Measurements from ENCODE around the gene FOXR2. TPM values are rescaled to one million over a fixed set of nuclear protein-coding genes. Genes with fewer than 3 reads are reported as not detected.

The FOXR2 gene
- total RNA-seq (2014; rRNA removed; shearing (Covaris generic); ENCODE audit: low replicate concordance): not detected in 2 replicates

DNA sequence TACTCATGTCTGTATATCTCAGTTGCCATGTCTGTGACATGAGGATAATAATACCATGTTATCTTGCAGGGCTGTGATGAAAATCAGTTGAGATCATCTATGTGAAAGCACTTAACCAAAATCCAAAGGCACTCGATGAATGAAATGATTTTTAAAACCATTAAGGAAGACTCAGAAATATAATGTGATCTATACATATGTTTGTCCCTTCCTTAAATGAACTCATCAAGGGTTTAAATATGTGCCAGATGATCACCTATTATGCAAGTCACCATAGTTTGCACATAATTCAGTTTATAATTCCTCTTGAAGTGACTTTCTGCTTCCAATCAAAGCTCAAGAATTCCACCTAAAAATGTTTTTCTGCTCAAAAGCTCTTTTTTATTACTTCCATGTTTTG lies at the start of gene FOXR2:
Gene FOXR2, plus strand, starts transcription at position 301 of the 400 bp plus-strand sequence. CDS start 312 bp downstream, outside the sequence.
- H3K9ac ChIP-seq (ENCODE audit: low read length): no peak within 1 kb of the TSS
- DNase-seq: no peak
- H4K20me1 ChIP-seq (ENCODE audit: insufficient read depth, low read depth, low read length): no peaks in the 10 kb centered on the region

DNA sequence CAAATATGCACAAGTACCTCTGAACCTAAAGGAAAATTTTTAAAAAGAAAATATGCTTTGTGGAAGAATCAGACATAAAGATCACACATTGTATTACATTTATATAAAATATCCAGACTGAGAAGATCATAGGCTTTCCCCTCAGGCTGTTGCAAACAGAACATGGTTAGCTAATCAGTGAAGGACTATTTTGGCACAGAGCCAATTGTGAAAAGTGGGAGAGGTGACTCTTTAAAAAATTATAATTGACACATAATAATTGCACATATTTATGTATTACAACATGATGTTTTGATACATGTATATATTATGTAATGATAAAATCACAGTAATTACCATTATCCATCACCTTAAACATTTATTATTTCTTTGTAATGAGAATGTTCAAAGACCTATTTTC lies 44.1 kb upstream of the FOXR2 start:
- H3K4me3 ChIP-seq (ENCODE audit: low read length): no peak overlapping the region
- no peaks in the 10 kb centered on the region for H3K27me3 ChIP-seq (ENCODE audit: low read length)
- peaks cover 15% of the 10 kb centered on the region; the same call in 1 of the 2 replicates for H3K9me3 ChIP-seq (ENCODE audit: low read length)
- H3K36me3 ChIP-seq (ENCODE audit: insufficient read depth, low read length): no peaks in the 10 kb centered on the region
- no peak overlapping the region for H2AFZ ChIP-seq (ENCODE audit: low read length)
- H3K27ac ChIP-seq (ENCODE audit: low read length): no peak overlapping the region
- H4K20me1 ChIP-seq (ENCODE audit: insufficient read depth, low read depth, low read length): no peaks in the 10 kb centered on the region
- H3K9ac ChIP-seq (ENCODE audit: low read length): no peak overlapping the region
- DNase-seq: no peak
- no peaks in the 10 kb centered on the region for H3K4me1 ChIP-seq (ENCODE audit: low read length)
- H3K9me2 ChIP-seq (replicated peaks; ENCODE audit: insufficient read depth, low read length): no peaks in the 10 kb centered on the region
- no peaks in the 10 kb centered on the region for H3K79me2 ChIP-seq (ENCODE audit: low read length)
- H3K4me2 ChIP-seq (ENCODE audit: low read depth, low read length, poor library complexity, severe bottlenecking): no peak overlapping the region

More for the DNA sequence above, at the start of gene FOXR2:
- no peaks in the 10 kb centered on the region for H3K9me2 ChIP-seq (replicated peaks; ENCODE audit: insufficient read depth, low read length)
- H3K79me2 ChIP-seq (ENCODE audit: low read length): no peaks in the 10 kb centered on the region
- 0 out of 2 replicates have a peak, but pooled peaks cover 3% of the 10 kb centered on the region for H3K9me3 ChIP-seq (ENCODE audit: low read length)
- no peak within 1 kb of the TSS for H3K4me2 ChIP-seq (ENCODE audit: low read depth, low read length, poor library complexity, severe bottlenecking)
- H3K27ac ChIP-seq (ENCODE audit: low read length): no peak within 1 kb of the TSS
- H3K4me3 ChIP-seq (ENCODE audit: low read length): no peak within 1 kb of the TSS
- H3K36me3 ChIP-seq (ENCODE audit: insufficient read depth, low read length): no peaks in the 10 kb centered on the region
- H3K27me3 ChIP-seq (ENCODE audit: low read length): no peaks in the 10 kb centered on the region
- no peaks in the 10 kb centered on the region for H3K4me1 ChIP-seq (ENCODE audit: low read length)
- no peak within 1 kb of the TSS for H2AFZ ChIP-seq (ENCODE audit: low read length)

GRCh38 chrX:55582447-55582846 lies 40.8 kb upstream of the FOXR2 start:
- Histone ChIP-seq H3K9ac (ENCODE audit: low read length) (no peak overlapping the region), H3K4me1 (ENCODE audit: low read length) (no peaks in the 10 kb centered on the region), H4K20me1 (ENCODE audit: insufficient read depth, low read depth, low read length) (no peaks in the 10 kb centered on the region), H2AFZ (ENCODE audit: low read length) (no peak overlapping the region), H3K36me3 (ENCODE audit: insufficient read depth, low read length) (no peaks in the 10 kb centered on the region), H3K9me2 (replicated peaks; ENCODE audit: insufficient read depth, low read length) (no peaks in the 10 kb centered on the region), H3K9me3 (ENCODE audit: low read length) (peaks cover 13% of the 10 kb centered on the region; the same call in 1 of the 2 replicates), H3K27me3 (ENCODE audit: low read length) (no peaks in the 10 kb centered on the region), H3K4me2 (ENCODE audit: low read depth, low read length, poor library complexity, severe bottlenecking) (no peak overlapping the region), H3K4me3 (ENCODE audit: low read length) (no peak overlapping the region), H3K27ac (ENCODE audit: low read length) (no peak overlapping the region), H3K79me2 (ENCODE audit: low read length) (no peaks in the 10 kb centered on the region)
- no peak for DNase-seq

GRCh38 chrX:55593296-55593695 lies 29.9 kb upstream of the FOXR2 start:
- no peaks in the 10 kb centered on the region for H3K9me3 ChIP-seq (ENCODE audit: low read length)
- H3K27ac ChIP-seq (ENCODE audit: low read length): no peak overlapping the region
- H4K20me1 ChIP-seq (ENCODE audit: insufficient read depth, low read depth, low read length): no peaks in the 10 kb centered on the region
- H3K36me3 ChIP-seq (ENCODE audit: insufficient read depth, low read length): no peaks in the 10 kb centered on the region
- H3K4me1 ChIP-seq (ENCODE audit: low read length): no peaks in the 10 kb centered on the region
- H3K9ac ChIP-seq (ENCODE audit: low read length): no peak overlapping the region
- H3K9me2 ChIP-seq (replicated peaks; ENCODE audit: insufficient read depth, low read length): no peaks in the 10 kb centered on the region
- H3K4me2 ChIP-seq (ENCODE audit: low read depth, low read length, poor library complexity, severe bottlenecking): no peak overlapping the region
- DNase-seq: no peak
- no peak overlapping the region for H2AFZ ChIP-seq (ENCODE audit: low read length)
- no peaks in the 10 kb centered on the region for H3K79me2 ChIP-seq (ENCODE audit: low read length)
- no peak overlapping the region for H3K4me3 ChIP-seq (ENCODE audit: low read length)
- H3K27me3 ChIP-seq (ENCODE audit: low read length): no peaks in the 10 kb centered on the region

- Histone ChIP-seq H3K4me1 (ENCODE audit: low read length) (no peaks in the 10 kb centered on the region), H3K4me3 (ENCODE audit: low read length) (no peak overlapping the region), H3K4me2 (ENCODE audit: low read depth, low read length, poor library complexity, severe bottlenecking) (no peak overlapping the region), H3K27ac (ENCODE audit: low read length) (no peak overlapping the region), H3K36me3 (ENCODE audit: insufficient read depth, low read length) (no peaks in the 10 kb centered on the region), H3K27me3 (ENCODE audit: low read length) (no peaks in the 10 kb centered on the region), H3K79me2 (ENCODE audit: low read length) (no peaks in the 10 kb centered on the region), H3K9ac (ENCODE audit: low read length) (no peak overlapping the region), H3K9me2 (replicated peaks; ENCODE audit: insufficient read depth, low read length) (no peaks in the 10 kb centered on the region), H2AFZ (ENCODE audit: low read length) (no peak overlapping the region), H4K20me1 (ENCODE audit: insufficient read depth, low read depth, low read length) (no peaks in the 10 kb centered on the region), H3K9me3 (ENCODE audit: low read length) (no peaks in the 10 kb centered on the region)
- no peak for DNase-seq
Measured at GRCh38 chrX:55593756-55594257, 29.4 kb upstream of the FOXR2 start.

GRCh38 chrX:55598333-55598732 lies 24.9 kb upstream of the FOXR2 start:
- Histone ChIP-seq H3K9ac (ENCODE audit: low read length) (no peak overlapping the region), H3K36me3 (ENCODE audit: insufficient read depth, low read length) (no peaks in the 10 kb centered on the region), H3K9me3 (ENCODE audit: low read length) (no peaks in the 10 kb centered on the region), H3K79me2 (ENCODE audit: low read length) (no peaks in the 10 kb centered on the region), H4K20me1 (ENCODE audit: insufficient read depth, low read depth, low read length) (no peaks in the 10 kb centered on the region), H3K4me2 (ENCODE audit: low read depth, low read length, poor library complexity, severe bottlenecking) (no peak overlapping the region), H2AFZ (ENCODE audit: low read length) (no peak overlapping the region), H3K9me2 (replicated peaks; ENCODE audit: insufficient read depth, low read length) (no peaks in the 10 kb centered on the region), H3K4me1 (ENCODE audit: low read length) (no peaks in the 10 kb centered on the region), H3K27me3 (ENCODE audit: low read length) (no peaks in the 10 kb centered on the region), H3K4me3 (ENCODE audit: low read length) (no peak overlapping the region), H3K27ac (ENCODE audit: low read length) (no peak overlapping the region)
- DNase-seq: no peak

- Histone ChIP-seq H3K9me2 (replicated peaks; ENCODE audit: insufficient read depth, low read length) (no peaks in the 10 kb centered on the region), H3K9me3 (ENCODE audit: low read length) (0 out of 2 replicates have a peak, but pooled peaks cover 3% of the 10 kb centered on the region), H3K27me3 (ENCODE audit: low read length) (no peaks in the 10 kb centered on the region), H3K4me3 (ENCODE audit: low read length) (no peak overlapping the region), H3K4me1 (ENCODE audit: low read length) (no peaks in the 10 kb centered on the region), H3K4me2 (ENCODE audit: low read depth, low read length, poor library complexity, severe bottlenecking) (no peak overlapping the region), H4K20me1 (ENCODE audit: insufficient read depth, low read depth, low read length) (no peaks in the 10 kb centered on the region), H3K9ac (ENCODE audit: low read length) (no peak overlapping the region), H2AFZ (ENCODE audit: low read length) (no peak overlapping the region), H3K79me2 (ENCODE audit: low read length) (no peaks in the 10 kb centered on the region), H3K27ac (ENCODE audit: low read length) (no peak overlapping the region), H3K36me3 (ENCODE audit: insufficient read depth, low read length) (no peaks in the 10 kb centered on the region)
- no peak for DNase-seq
Measured at GRCh38 chrX:55619547-55619946, 3.7 kb upstream of the FOXR2 start.

- Histone ChIP-seq H3K4me1 (ENCODE audit: low read length) (no peaks in the 10 kb centered on the region), H2AFZ (ENCODE audit: low read length) (no peak overlapping the region), H3K27me3 (ENCODE audit: low read length) (no peaks in the 10 kb centered on the region), H3K9me3 (ENCODE audit: low read length) (0 out of 2 replicates have a peak, but pooled peaks cover 3% of the 10 kb centered on the region), H3K4me2 (ENCODE audit: low read depth, low read length, poor library complexity, severe bottlenecking) (no peak overlapping the region), H3K27ac (ENCODE audit: low read length) (no peak overlapping the region), H3K9me2 (replicated peaks; ENCODE audit: insufficient read depth, low read length) (no peaks in the 10 kb centered on the region), H4K20me1 (ENCODE audit: insufficient read depth, low read depth, low read length) (no peaks in the 10 kb centered on the region), H3K79me2 (ENCODE audit: low read length) (no peaks in the 10 kb centered on the region), H3K4me3 (ENCODE audit: low read length) (no peak overlapping the region), H3K36me3 (ENCODE audit: insufficient read depth, low read length) (no peaks in the 10 kb centered on the region), H3K9ac (ENCODE audit: low read length) (no peak overlapping the region)
- DNase-seq: no peak
Measured at GRCh38 chrX:55624403-55624802, 1.2 kb downstream of the FOXR2 start.

All from Karpas-422 (cell line).